Pancreas (tissue), 10 donors: ENCODE data around the gene NDUFS3. TPM values are rescaled to one million over a fixed set of nuclear protein-coding genes. Genes with fewer than 3 reads are reported as not detected.

Source experiments
- ATAC-seq, 4 donors: fragments of 200-7000 bp; cut with Tn5 transposase; one replicate each; pipeline versions ENCODE4 v1.8.0 to v1.9.1; 2020; ENCODE audit warnings: mild to moderate bottlenecking in 4 of 4, moderate library complexity in 4 of 4
- DNase-seq, 6 donors: peaks; one replicate each; pipeline ENCODE4 v3.0.0-alpha.2; 2020
- FAIRE-seq: peaks from 2 replicates; lab custom pipeline; 2012; peaks lifted over from hg19 to GRCh38; lab: Jason Lieb, UNC
- H3K27ac ChIP-seq, 4 donors: fragments of 200-600 bp; sonication (generic); 1 replicate in 3 of 4; 2 replicates in 1 of 4; pipeline versions ENCODE4 v1.5.0 to v1.8.0; 2020
- H3K27me3 ChIP-seq, 4 donors: fragments of 200-600 bp; one replicate each; pipeline ENCODE4 v1.8.0; 2021
- H3K36me3 ChIP-seq, 3 donors: fragments of 200-600 bp; sonication (generic) in 1 of 3; one replicate each; pipeline versions ENCODE4 v1.5.0 to v1.8.0; 2020 to 2021
- H3K4me1 ChIP-seq, 3 donors: fragments of 200-600 bp; one replicate each; pipeline ENCODE4 v1.8.0; 2021
- H3K4me3 ChIP-seq, 4 donors: fragments of 200-600 bp; sonication (generic) in 2 of 4; one replicate each; pipeline versions ENCODE4 v1.5.0 to v1.8.0; 2020 to 2021
- H3K9me3 ChIP-seq, 4 donors: fragments of 200-600 bp; one replicate each; pipeline ENCODE4 v1.8.0; 2021
- CTCF ChIP-seq, 4 donors: fragments of 200-600 bp; sonication (generic) in 3 of 4; IDR thresholded peaks; one replicate each; pipeline versions ENCODE4 v1.5.0 to v1.8.0; 2021; ENCODE audit warnings: antibody characterized with exemption in 4 of 4
- WGBS, 2 donors: extraction: QIAGEN DNeasy Blood & Tissue Kit; methylation state at CpG; one replicate each; pipeline ENCODE4 v1.1.7; 2013; 5-methylcytosine and 5-hydroxymethylcytosine counted together
- intact Hi-C, 3 donors: fragments of 100-400 bp; cut with DNase I; formaldehyde crosslinking; loops; one replicate each; pipeline versions ENCODE4 v1.11.1 to v1.14.2; 2022
- polyA plus RNA-seq, 2 donors: library from polyadenylated mRNA; stranded (reverse); fragments of 200-250 nt; gene quantifications; one replicate each; pipeline ENCODE4 v1.2.3, GENCODE V29; 2013
- total RNA-seq, 6 donors: library from RNA; stranded (reverse); fragmentation: NEBNext Ultra II Directional in 4 of 6; extraction: Animal tissue kit (Norgen Biotek cat#: 25700) in 4 of 6; gene quantifications; one replicate each; pipeline versions ENCODE4 v1.2.1 to v1.2.4, GENCODE V29; 2021 to 2023
- donor health status: healthy with polysubstance abuse.
- donor health status: DM: no; HTN: no; CAD: no; lungs with moderate emphysema.
- donor health status: DM: no; HTN: no; CAD: no.
- donor health status: control.
- donor health status: control.
- donor health status: Bipolar disorder and iron deficiency.
- donor health status: DM: yes; HTN: yes; CAD: no.
- donor health status: DM: no; HTN: no; CAD: no.
- donor health status: DM: no; HTN: no; CAD: no.
- donor health status: DM: yes; HTN: yes; CAD: no.

Gene NDUFS3
- total and polyA plus RNA-seq, 8 donors = 28.8 to 113 (median 39.2) TPM

GRCh38 chr11:47609675-47610074, 30.8 kb downstream of the NDUFS3 start:
- intact Hi-C loops = no loop called here

GRCh38 chr11:47611348-47611794, 32.5 kb downstream of the NDUFS3 start:
- Histone ChIP-seq H3K27me3 (no peaks in the 10 kb centered on the region), H3K4me3 (no peak overlapping the region), H3K27ac (no peak overlapping the region), H3K4me1 (no peaks in the 10 kb centered on the region), H3K36me3 (no peaks in the 10 kb centered on the region), H3K9me3 (no peaks in the 10 kb centered on the region)
- DNase-seq = no peak
- 76 to 83% methylated on average over 6 of the region's 6 CpGs for WGBS, 2 donors
- no peak for FAIRE-seq
- ATAC-seq = peak in 2 of 4 donors; percentile 55 to 72
- TF ChIP-seq CTCF (IDR thresholded peaks at IDR 0.05) = no peak
- intact Hi-C loops = no loop called here

More at GRCh38 chr11:47609675-47610074, 30.8 kb downstream of the NDUFS3 start:
- Histone ChIP-seq H3K4me3 (no peak overlapping the region), H3K36me3 (no peaks in the 10 kb centered on the region), H3K4me1 (peaks cover 4 to 12% (median 4%) of the 10 kb centered on the region in 3 donors), H3K27me3 (no peaks in the 10 kb centered on the region), H3K27ac (no peak overlapping the region), H3K9me3 (no peaks in the 10 kb centered on the region)
- WGBS, 2 donors = 81 to 83% methylated on average over 3 of the region's 3 CpGs
- FAIRE-seq (no peak), DNase-seq (no peak), ATAC-seq (no peak)
- TF ChIP-seq CTCF (IDR thresholded peaks at IDR 0.05) = no peak

- no peaks in the 10 kb centered on the region for H3K4me1 ChIP-seq
- no peaks in the 10 kb centered on the region for H3K9me3 ChIP-seq
- intact Hi-C loops = no loop called here
- no peaks in the 10 kb centered on the region for H3K27me3 ChIP-seq
- H3K36me3 ChIP-seq = peaks cover 0 to under 1% (median 0%) of the 10 kb centered on the region in 3 donors
- no peak for TF ChIP-seq CTCF (IDR thresholded peaks at IDR 0.05)
- no peak overlapping the region for H3K4me3 ChIP-seq
- DNase-seq = no peak
- H3K27ac ChIP-seq = no peak overlapping the region
- no peak for ATAC-seq
- no peak for FAIRE-seq
These were observed 36.4 kb downstream of the NDUFS3 start for GRCh38 chr11:47615249-47615648.

GRCh38 chr11:47616726-47617416, 38.0 kb downstream of the NDUFS3 start:
- Histone ChIP-seq H3K36me3 (peaks cover 0 to 15% (median 6%) of the 10 kb centered on the region in 3 donors), H3K9me3 (no peaks in the 10 kb centered on the region), H3K4me3 (no peak overlapping the region), H3K4me1 (no peaks in the 10 kb centered on the region), H3K27me3 (no peaks in the 10 kb centered on the region), H3K27ac (no peak overlapping the region)
- DNase-seq (peak in 2 of 6 donors; percentile 27 to 40), FAIRE-seq (no peak), ATAC-seq (peak; percentile 46 to 86 (median 78))
- intact Hi-C loops = no loop called here
- TF ChIP-seq CTCF (IDR thresholded peaks at IDR 0.05) = peak in 2 of 4 donors; percentile 10 to 11
- 83 to 88% methylated on average over 10 of the region's 10 CpGs for WGBS, 2 donors

- ATAC-seq (peak in 2 of 4 donors; percentile 18 to 52), FAIRE-seq (no peak), DNase-seq (no peak)
- no peak overlapping the region for H3K27ac ChIP-seq
- H3K36me3 ChIP-seq = peaks cover 2 to 20% (median 6%) of the 10 kb centered on the region in 3 donors
- H3K27me3 ChIP-seq = no peaks in the 10 kb centered on the region
- 50 to 52% methylated on average over 3 of the region's 3 CpGs for WGBS, 2 donors
- TF ChIP-seq CTCF (IDR thresholded peaks at IDR 0.05) = no peak
- no peaks in the 10 kb centered on the region for H3K9me3 ChIP-seq
- H3K4me3 ChIP-seq = no peak overlapping the region
- H3K4me1 ChIP-seq = no peaks in the 10 kb centered on the region
- intact Hi-C loops = no loop called here
These were observed 38.5 kb downstream of the NDUFS3 start for GRCh38 chr11:47617417-47617809.
